IMR-90 (cell line): ENCODE data around the gene ADD2. TPM values are rescaled to one million over a fixed set of nuclear protein-coding genes. Genes with fewer than 3 reads are reported as not detected.

ENCODE experiments used
- ATAC-seq: fragments of 200-7000 bp; cut with Tn5 transposase; 2 replicates; pipeline ENCODE4 v1.9.1; 2020; ENCODE audit warnings: low read depth, mild to moderate bottlenecking, moderate library complexity
- BruUV-seq: library from RNA; stranded (reverse); fragments of 400-500 nt; replicated peaks from 2 replicates; lab custom pipeline; 2021; lab: Mats Ljungman, UMichigan
- CTCF ChIA-PET: fragments of 300-600 bp; formaldehyde crosslinking; extraction: SDS; loops from one replicate; lab custom pipeline; 2021; ENCODE audit warnings: antibody characterized with exemption; lab: Yijun Ruan, JAX
- POLR2A ChIA-PET: fragments of 300-600 bp; sonication (Branson Sonifier 250); formaldehyde crosslinking; loops from one replicate; lab custom pipeline; 2022; ENCODE audit warnings: antibody characterized with exemption; ENCODE audit not compliant: unreplicated experiment; lab: Charles Lee
- DNase-seq: peaks from one replicate; pipeline ENCODE4 v3.0.0; 2013
- H2AFZ ChIP-seq: replicated peaks from 2 replicates; pipeline ENCODE3; 2013; ENCODE audit warnings: low read length, mild to moderate bottlenecking; ENCODE audit not compliant: poor library complexity
- H2AK5ac ChIP-seq: 2 replicates; pipeline ENCODE4 v1.6.1; 2013; ENCODE audit warnings: low read depth, low read length, inconsistent platforms
- H2AK9ac ChIP-seq: replicated peaks from 2 replicates; pipeline ENCODE3; 2013; ENCODE audit warnings: mild to moderate bottlenecking, low read depth, low read length, moderate library complexity; ENCODE audit not compliant: poor library complexity
- H2BK120ac ChIP-seq: 2 replicates; pipeline ENCODE4 v1.6.1; 2013; ENCODE audit warnings: low read depth, low read length, inconsistent platforms
- H2BK15ac ChIP-seq: 3 replicates; pipeline ENCODE4 v1.6.1; 2013; ENCODE audit warnings: low read depth, low read length, inconsistent platforms
- H2BK20ac ChIP-seq: 2 replicates; pipeline ENCODE4 v1.6.1; 2013; ENCODE audit warnings: low read depth, mild to moderate bottlenecking, inconsistent platforms, low read length, moderate library complexity
- H2BK5ac ChIP-seq: 2 replicates; pipeline ENCODE4 v1.6.1; 2013; ENCODE audit warnings: mild to moderate bottlenecking, low read depth, low read length, inconsistent platforms; ENCODE audit not compliant: poor library complexity, severe bottlenecking
- H3K14ac ChIP-seq: replicated peaks from 2 replicates; pipeline ENCODE4 v1.6.1; 2013; ENCODE audit warnings: low read depth, low read length, inconsistent platforms
- H3K18ac ChIP-seq: 2 replicates; pipeline ENCODE4 v1.6.1; 2013; ENCODE audit warnings: low read depth, low read length, control low read depth
- H3K23ac ChIP-seq: 2 replicates; pipeline ENCODE4 v1.6.1; 2013; ENCODE audit warnings: low read depth, low read length, inconsistent platforms
- H3K27ac ChIP-seq: 2 replicates; pipeline ENCODE4 v1.5.1; 2013; ENCODE audit warnings: mild to moderate bottlenecking, control low read depth, low read length; ENCODE audit not compliant: insufficient read depth
- H3K27me3 ChIP-seq: 2 replicates; pipeline ENCODE4 v1.6.1; 2013; ENCODE audit warnings: low read length; ENCODE audit not compliant: control insufficient read depth, insufficient read depth
- H3K36me3 ChIP-seq: 2 replicates; pipeline ENCODE4 v1.6.1; 2013; ENCODE audit warnings: low read length, mixed read lengths; ENCODE audit not compliant: control insufficient read depth, insufficient read depth
- H3K4ac ChIP-seq: 2 replicates; pipeline ENCODE4 v1.6.1; 2013; ENCODE audit warnings: low read depth, low read length, inconsistent platforms
- H3K4me1 ChIP-seq: 2 replicates; pipeline ENCODE4 v1.6.1; 2013; ENCODE audit warnings: low read length, mixed read lengths; ENCODE audit not compliant: control insufficient read depth, insufficient read depth
- H3K4me2 ChIP-seq: 2 replicates; pipeline ENCODE4 v1.6.1; 2013; ENCODE audit warnings: low read depth, mild to moderate bottlenecking, control low read depth, low read length, moderate library complexity
- H3K4me3 ChIP-seq: 2 replicates; pipeline ENCODE4 v1.5.1; 2013; ENCODE audit warnings: low read depth, mild to moderate bottlenecking, control low read depth, low read length, moderate library complexity; ENCODE audit not compliant: insufficient read depth
- H3K56ac ChIP-seq: 2 replicates; pipeline ENCODE4 v1.6.1; 2013; ENCODE audit warnings: low read length, inconsistent platforms; ENCODE audit not compliant: insufficient read depth; ENCODE audit errors: extremely low read depth
- H3K79me1 ChIP-seq, 2 experiments: 2 replicates each; pipeline ENCODE4 v1.6.1; 2013; ENCODE audit warnings: low read length in 2 of 2, inconsistent platforms in 1 of 2, low read depth in 1 of 2
- H3K9ac ChIP-seq: 2 replicates; pipeline ENCODE4 v1.6.1; 2013; ENCODE audit warnings: low read depth, low read length, control low read depth
- H3K9me1 ChIP-seq: 2 replicates; pipeline ENCODE4 v1.6.1; 2013; ENCODE audit warnings: low read length, inconsistent platforms; ENCODE audit not compliant: insufficient read depth
- H3K9me3 ChIP-seq: 2 replicates; pipeline ENCODE4 v1.6.1; 2013; ENCODE audit warnings: low read length; ENCODE audit not compliant: control insufficient read depth, insufficient read depth
- H4K20me1 ChIP-seq: 2 replicates; pipeline ENCODE4 v1.6.1; 2013; ENCODE audit warnings: low read length, inconsistent platforms; ENCODE audit not compliant: insufficient read depth
- H4K5ac ChIP-seq: 2 replicates; pipeline ENCODE4 v1.6.1; 2013; ENCODE audit warnings: mild to moderate bottlenecking, low read depth, low read length, control low read depth
- H4K8ac ChIP-seq, 2 experiments: 2 replicates each; pipeline ENCODE4 v1.6.1; 2013; ENCODE audit warnings: low read depth in 2 of 2, low read length in 2 of 2, control low read depth in 1 of 2, inconsistent platforms in 1 of 2
- H4K91ac ChIP-seq: 2 replicates; pipeline ENCODE4 v1.6.1; 2013; ENCODE audit warnings: low read depth, low read length, inconsistent platforms; ENCODE audit not compliant: insufficient read depth
- BHLHE40 ChIP-seq: fragments of 150-350 bp; IDR thresholded peaks from 2 replicates; pipeline ENCODE4 v1.6.1; 2016; ENCODE audit warnings: mild to moderate bottlenecking, low read depth, low read length
- CEBPB ChIP-seq: IDR thresholded peaks from 2 replicates; pipeline ENCODE4 v1.6.1; 2012; ENCODE audit warnings: low read depth, low read length, improper control_type of control experiment
- CHD1 ChIP-seq: IDR thresholded peaks from 2 replicates; pipeline ENCODE4 v1.6.1; 2012; ENCODE audit warnings: low read depth, low read length, improper control_type of control experiment
- FOS ChIP-seq: fragments of 150-350 bp; IDR thresholded peaks from 2 replicates; pipeline ENCODE4 v1.6.1; 2016; ENCODE audit warnings: low read depth, low read length
- MAFK ChIP-seq: IDR thresholded peaks from 2 replicates; pipeline ENCODE4 v1.6.1; 2012; ENCODE audit warnings: low read depth, low read length, improper control_type of control experiment
- MAZ ChIP-seq: IDR thresholded peaks from 2 replicates; pipeline ENCODE4 v1.6.1; 2012; ENCODE audit warnings: low read depth, mild to moderate bottlenecking, low read length, improper control_type of control experiment, moderate library complexity, borderline replicate concordance
- MXI1 ChIP-seq: IDR thresholded peaks from 2 replicates; pipeline ENCODE4 v1.6.1; 2012; ENCODE audit warnings: low read depth, mild to moderate bottlenecking, low read length, moderate library complexity, borderline replicate concordance
- NFE2L2 ChIP-seq: fragments of 150-350 bp; IDR thresholded peaks from 2 replicates; pipeline ENCODE4 v1.6.1; 2016; ENCODE audit warnings: low read depth, mild to moderate bottlenecking, low read length
- POLR2A ChIP-seq: IDR thresholded peaks from 2 replicates; pipeline ENCODE4 v1.6.1; 2012; ENCODE audit warnings: mild to moderate bottlenecking, low read depth, low read length
- RAD21 ChIP-seq: IDR thresholded peaks from 2 replicates; pipeline ENCODE4 v1.6.1; 2012; ENCODE audit warnings: low read length, improper control_type of control experiment
- RCOR1 ChIP-seq: IDR thresholded peaks from 2 replicates; pipeline ENCODE4 v1.6.1; 2012; ENCODE audit warnings: mild to moderate bottlenecking, low read length, improper control_type of control experiment; ENCODE audit not compliant: insufficient replicate concordance
- RFX5 ChIP-seq: IDR thresholded peaks from 2 replicates; pipeline ENCODE4 v1.8.0; 2012; ENCODE audit warnings: low read depth, mild to moderate bottlenecking, low read length, moderate library complexity
- SMC3 ChIP-seq: fragments of 150-350 bp; IDR thresholded peaks from 2 replicates; pipeline ENCODE4 v1.6.1; 2016; ENCODE audit warnings: low read depth, mild to moderate bottlenecking, antibody characterized with exemption, low read length, moderate library complexity
- USF2 ChIP-seq: fragments of 150-350 bp; IDR thresholded peaks from 2 replicates; pipeline ENCODE4 v1.6.1; 2017; ENCODE audit warnings: mild to moderate bottlenecking, antibody characterized with exemption, low read length, low read depth
- WGBS, 2 experiments: methylation state at CpG; one replicate each; pipeline versions ENCODE4 v1.1.5 to v1.1.7; 2013; ENCODE audit warnings: missing lambda C conversion rate in 2 of 2; ENCODE audit not compliant: insufficient read length in 1 of 2; ENCODE audit errors: extremely low coverage in 2 of 2; 5-methylcytosine and 5-hydroxymethylcytosine counted together
- dilution Hi-C: fragments of 300-500 bp; cut with HindIII; formaldehyde crosslinking; loops from one replicate; pipeline ENCODE4 v1.14.3; 2018; ENCODE audit warnings: low sequenced_read_pairs; ENCODE audit not compliant: unreplicated experiment
- in situ Hi-C: fragments of 300-500 bp; cut with MboI; formaldehyde crosslinking; loops from 3 replicates; pipeline ENCODE4 v1.14.3; 2019; ENCODE audit warnings: low sequenced_read_pairs, inconsistent platforms, mixed read lengths
- intact Hi-C: fragments of 100-400 bp; cut with micrococcal nuclease; formaldehyde crosslinking; loops from 2 replicates; pipeline ENCODE4 v1.10.0; 2022
- polyA plus RNA-seq, 3 experiments: library from polyadenylated mRNA; depleted of rRNA; stranded (reverse); fragments of >200 nt; gene quantifications; 2 replicates each; pipeline ENCODE4 v1.2.3, GENCODE V29; 2012; ENCODE audit warnings: low replicate concordance in 1 of 3
- total RNA-seq: library from RNA; depleted of rRNA; stranded (reverse); fragments of >200 nt; gene quantifications from 2 replicates; pipeline ENCODE4 v1.2.3, GENCODE V29; 2012
- TF ChIP-seq, protein P1 (sequence below): conservative IDR thresholded peaks from 2 replicates; pipeline ENCODE4 v1.5.1; 2012; ENCODE audit warnings: mild to moderate bottlenecking, low read depth, low read length, improper control_type of control experiment

The ADD2 gene
- total and polyA plus RNA-seq, 2 of the 4 experiments (the other 2 are of a cell fraction): not detected

DNA sequence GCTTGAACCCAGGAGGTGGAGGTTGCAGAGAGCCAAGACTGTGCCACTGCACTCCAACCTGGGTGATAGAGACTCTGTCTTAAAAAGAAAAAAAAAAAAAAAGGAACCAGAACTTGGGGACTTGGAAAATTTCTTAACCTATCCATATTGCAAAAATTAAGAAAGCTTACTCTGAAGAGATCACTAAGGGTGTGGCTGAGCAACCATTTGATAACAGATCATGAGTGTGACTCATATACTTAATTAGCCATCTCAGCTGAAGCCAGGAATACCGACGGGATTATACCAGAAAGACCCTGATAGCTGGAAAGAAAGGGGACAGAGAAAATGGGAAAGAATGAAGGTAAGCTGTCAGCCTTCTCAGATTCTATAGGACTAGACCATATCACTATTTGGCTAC is 7.1 kb upstream of the ADD2 start:
- no peak overlapping the region for H3K23ac ChIP-seq
- H3K79me1 ChIP-seq: no peaks in the 10 kb centered on the region
- H3K27me3 ChIP-seq: peaks cover 7% of the 10 kb centered on the region
- H2AK9ac ChIP-seq: no peak overlapping the region
- no peak overlapping the region for H2BK20ac ChIP-seq
- H2BK5ac ChIP-seq: no peak overlapping the region
- no peak overlapping the region for H3K14ac ChIP-seq
- no peaks in the 10 kb centered on the region for H4K20me1 ChIP-seq
- H2BK120ac ChIP-seq: no peak overlapping the region
- BruUV-seq: no TSS peak
- no peaks in the 10 kb centered on the region for H3K9me1 ChIP-seq
- no peak for TF ChIP-seq CEBPB
- no peak for TF ChIP-seq USF2
- TF ChIP-seq POLR2A: no peak
- TF ChIP-seq NFE2L2: no peak
- no peak for TF ChIP-seq RAD21
- no peak for TF ChIP-seq MXI1
- no peak for TF ChIP-seq SMC3
- TF ChIP-seq FOS: no peak
- TF ChIP-seq MAFK: no peak
- no peak for TF ChIP-seq MAZ
- TF ChIP-seq BHLHE40: no peak
- TF ChIP-seq, protein P1, sequence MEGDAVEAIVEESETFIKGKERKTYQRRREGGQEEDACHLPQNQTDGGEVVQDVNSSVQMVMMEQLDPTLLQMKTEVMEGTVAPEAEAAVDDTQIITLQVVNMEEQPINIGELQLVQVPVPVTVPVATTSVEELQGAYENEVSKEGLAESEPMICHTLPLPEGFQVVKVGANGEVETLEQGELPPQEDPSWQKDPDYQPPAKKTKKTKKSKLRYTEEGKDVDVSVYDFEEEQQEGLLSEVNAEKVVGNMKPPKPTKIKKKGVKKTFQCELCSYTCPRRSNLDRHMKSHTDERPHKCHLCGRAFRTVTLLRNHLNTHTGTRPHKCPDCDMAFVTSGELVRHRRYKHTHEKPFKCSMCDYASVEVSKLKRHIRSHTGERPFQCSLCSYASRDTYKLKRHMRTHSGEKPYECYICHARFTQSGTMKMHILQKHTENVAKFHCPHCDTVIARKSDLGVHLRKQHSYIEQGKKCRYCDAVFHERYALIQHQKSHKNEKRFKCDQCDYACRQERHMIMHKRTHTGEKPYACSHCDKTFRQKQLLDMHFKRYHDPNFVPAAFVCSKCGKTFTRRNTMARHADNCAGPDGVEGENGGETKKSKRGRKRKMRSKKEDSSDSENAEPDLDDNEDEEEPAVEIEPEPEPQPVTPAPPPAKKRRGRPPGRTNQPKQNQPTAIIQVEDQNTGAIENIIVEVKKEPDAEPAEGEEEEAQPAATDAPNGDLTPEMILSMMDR: no peak
- TF ChIP-seq RCOR1: no peak
- no peak for TF ChIP-seq CHD1
- TF ChIP-seq RFX5: no peak
- no peaks in the 10 kb centered on the region for H3K4me1 ChIP-seq
- H2AK5ac ChIP-seq: no peak overlapping the region
- H4K5ac ChIP-seq: no peak overlapping the region
- H2BK15ac ChIP-seq: no peak overlapping the region
- no peaks in the 10 kb centered on the region for H3K36me3 ChIP-seq
- H3K9me3 ChIP-seq: no peaks in the 10 kb centered on the region
- ATAC-seq (no peak), DNase-seq (no peak)
- no peak overlapping the region for H2AFZ ChIP-seq
- no peak overlapping the region for H3K9ac ChIP-seq
- in situ Hi-C loops (no loop called here), intact Hi-C loops (no loop called here), dilution Hi-C loops (no loop called here)
- no peak overlapping the region for H3K18ac ChIP-seq
- H3K27ac ChIP-seq: no peak overlapping the region
- H4K91ac ChIP-seq: no peak overlapping the region
- POLR2A ChIA-PET: no interaction called here
- H3K4me3 ChIP-seq: no peak overlapping the region
- no peak overlapping the region for H3K4me2 ChIP-seq
- no peak overlapping the region for H3K56ac ChIP-seq
- no peak overlapping the region for H4K8ac ChIP-seq
- H3K4ac ChIP-seq: no peak overlapping the region
- no CpG with 5 or more reads among the region's 2 CpGs for WGBS, 2 experiments
- CTCF ChIA-PET: interaction anchor here (0.6 kb wide), 1 partner anchor 89 kb away, joined by 5 read pairs; no protein-coding TSS in a partner anchor
